Right renal cortex interstitium (tissue), 3 donors: Measurements from ENCODE around the gene RSBN1. TPM values are rescaled to one million over a fixed set of nuclear protein-coding genes. Genes with fewer than 3 reads are reported as not detected.
"Not testable (repeated sequence)": the region's sequence is repeated elsewhere in the genome, so short reads cannot be mapped to it uniquely, and the experiment has no call there.

Experiments
- DNase-seq, 3 donors: peaks; one replicate each; pipeline ENCODE4 v3.0.0-alpha.2; 2013; ENCODE audit warnings: low read depth in 3 of 3, low spot score in 2 of 3
- polyA plus RNA-seq, 3 donors: library from polyadenylated mRNA; unstranded; fragments of 120-200 nt; gene quantifications; one replicate each; pipeline ENCODE4 v1.2.1, GENCODE V29; 2013; ENCODE audit not compliant: insufficient read length in 3 of 3

RSBN1 gene
- polyA plus RNA-seq, 3 donors: 26.1 to 33.7 (median 28.8) TPM

- DNase-seq: no peak
Measured at GRCh38 chr1:113749402-113749801, 62.9 kb downstream of the RSBN1 start.

- DNase-seq: no peak
Measured at GRCh38 chr1:113747376-113747775, 64.9 kb downstream of the RSBN1 start.

- no peak for DNase-seq
Measured at GRCh38 chr1:113745425-113745824, 66.9 kb downstream of the RSBN1 start.

GRCh38 chr1:113744114-113744513, 68.2 kb downstream of the RSBN1 start:
- no peak for DNase-seq

GRCh38 chr1:113742515-113742914, 69.8 kb downstream of the RSBN1 start:
- DNase-seq: no peak

DNA sequence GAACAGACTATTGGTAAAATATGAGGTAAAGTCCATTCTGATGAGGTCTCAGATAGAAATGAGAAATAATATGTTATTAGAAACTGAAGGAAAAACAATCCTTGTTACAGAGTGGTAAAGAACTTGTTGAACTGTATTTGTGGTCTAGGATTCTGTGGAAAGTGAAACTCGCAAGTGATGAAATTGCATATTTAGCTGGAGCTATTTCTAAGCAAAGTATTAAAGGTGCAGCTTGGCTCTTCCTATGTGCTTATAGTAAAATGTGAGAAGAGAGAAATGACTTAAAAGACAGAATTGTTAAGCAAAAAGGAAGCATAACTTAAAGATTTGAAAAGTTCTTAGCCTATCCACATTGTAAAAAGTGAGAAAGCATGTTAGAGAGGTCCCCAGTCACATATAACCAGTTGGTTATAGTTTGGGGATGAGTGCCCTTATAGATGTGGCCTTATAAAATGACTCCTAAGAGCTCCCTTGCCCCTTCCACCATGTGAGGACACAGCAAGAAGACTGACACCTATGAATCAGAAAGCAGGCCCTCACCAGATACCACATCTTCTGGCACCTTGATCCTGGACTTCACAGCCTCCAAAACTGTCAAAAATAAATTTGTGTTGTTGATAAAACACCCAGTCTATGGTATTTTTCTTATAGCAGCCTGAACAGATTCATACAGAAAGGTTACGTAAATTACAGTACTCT, 77.8 kb downstream of the RSBN1 start:
- no peak for DNase-seq

DNA sequence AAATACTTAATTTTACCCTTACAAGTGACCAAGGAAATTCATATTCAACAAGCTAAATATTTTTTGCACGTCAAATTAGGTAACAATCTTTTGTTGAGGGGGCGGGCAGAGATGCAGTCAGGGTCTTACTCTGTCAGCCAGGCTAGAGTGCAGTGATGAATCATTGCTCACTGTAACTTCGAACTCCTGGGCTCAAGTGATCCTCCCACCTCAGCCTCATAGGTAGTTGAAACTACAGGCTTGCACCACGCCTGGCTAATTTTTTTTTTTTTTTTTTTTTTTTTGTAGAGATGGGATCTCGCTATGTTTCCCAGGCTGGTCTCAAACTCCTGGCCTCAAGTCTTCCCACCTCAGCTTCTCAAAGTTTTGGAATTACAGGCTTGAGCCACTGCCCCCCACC, 79.5 kb downstream of the RSBN1 start:
- DNase-seq: no peak

GRCh38 chr1:113721010-113721409, 91.3 kb downstream of the RSBN1 start:
- no peak for DNase-seq

- DNase-seq: not testable (repeated sequence)
Measured at GRCh38 chr1:113718621-113719020, 93.7 kb downstream of the RSBN1 start.

- DNase-seq: not testable (repeated sequence)
Measured at GRCh38 chr1:113717506-113717905, 94.8 kb downstream of the RSBN1 start.

DNA sequence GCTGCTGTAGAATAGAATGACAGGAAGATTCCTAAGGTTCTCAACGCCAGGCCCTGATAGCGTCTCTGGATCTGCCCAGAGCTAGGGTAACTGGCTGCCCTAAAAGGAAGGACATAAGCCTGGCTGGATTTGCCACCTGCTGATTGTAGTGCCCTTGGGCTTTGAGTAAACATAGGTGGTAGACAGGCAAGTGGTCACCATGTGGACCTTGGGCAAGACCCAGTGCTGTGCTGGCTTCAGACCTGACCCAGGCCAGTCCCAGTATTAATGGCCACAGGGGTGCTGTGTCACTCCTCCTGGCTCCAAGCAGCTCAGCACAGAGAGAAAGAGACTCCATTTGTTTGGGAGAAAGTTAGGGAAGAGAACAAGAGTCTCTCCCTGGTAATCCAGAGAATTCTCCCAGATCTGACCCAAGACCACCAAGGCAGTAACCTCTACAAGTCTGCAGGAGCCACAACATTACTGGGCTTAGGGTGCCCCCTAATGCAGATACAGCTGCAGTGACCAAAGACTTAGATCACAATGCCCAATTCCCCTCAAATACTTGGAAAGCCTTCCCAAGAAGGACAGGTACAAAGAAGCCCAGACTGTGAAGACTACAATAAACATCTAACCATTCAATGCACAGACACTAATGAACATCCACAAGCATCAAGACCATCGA, 97.5 kb downstream of the RSBN1 start:
- no peak for DNase-seq

Other genes with a start within 250 kb of the RSBN1 start
- 10 to 100 TPM; 22.7 to 25.5 (median 24.8) TPM for gene PHTF1, start 53.0 kb downstream of the RSBN1 start, polyA plus RNA-seq
- gene PTPN22, start 59.2 kb upstream of the RSBN1 start, polyA plus RNA-seq: under 1 TPM; 0.24 to 0.43 (median 0.31) TPM
- 1 to 10 TPM in 1 of 3 donors, under 1 TPM in 2; 0.50 to 1.1 (median 0.65) TPM for gene BCL2L15, start 75.1 kb upstream of the RSBN1 start, polyA plus RNA-seq
- gene AP4B1, start 92.3 kb upstream of the RSBN1 start, polyA plus RNA-seq: 10 to 100 TPM; 22.8 to 27.7 (median 23.9) TPM
- 10 to 100 TPM; 10.4 to 11.2 (median 10.8) TPM for gene DCLRE1B, start 92.8 kb upstream of the RSBN1 start, polyA plus RNA-seq
- gene HIPK1, start 116.8 kb upstream of the RSBN1 start, polyA plus RNA-seq: 10 to 100 TPM; 44.7 to 48.1 (median 47.4) TPM
- gene OLFML3, start 167.0 kb upstream of the RSBN1 start, polyA plus RNA-seq: 100 to 1,000 TPM; 134 to 158 (median 154) TPM